ENCODE measurements around the gene VILL. TPM values are rescaled to one million over a fixed set of nuclear protein-coding genes. Genes with fewer than 3 reads are reported as not detected.
"Not testable (repeated sequence)": the region's sequence is repeated elsewhere in the genome, so short reads cannot be mapped to it uniquely, and the experiment has no call there.

Gene VILL
- total RNA-seq, 6 donors from 2014 or later, result 5.6 to 41.9 (median 19.0) TPM

DNA sequence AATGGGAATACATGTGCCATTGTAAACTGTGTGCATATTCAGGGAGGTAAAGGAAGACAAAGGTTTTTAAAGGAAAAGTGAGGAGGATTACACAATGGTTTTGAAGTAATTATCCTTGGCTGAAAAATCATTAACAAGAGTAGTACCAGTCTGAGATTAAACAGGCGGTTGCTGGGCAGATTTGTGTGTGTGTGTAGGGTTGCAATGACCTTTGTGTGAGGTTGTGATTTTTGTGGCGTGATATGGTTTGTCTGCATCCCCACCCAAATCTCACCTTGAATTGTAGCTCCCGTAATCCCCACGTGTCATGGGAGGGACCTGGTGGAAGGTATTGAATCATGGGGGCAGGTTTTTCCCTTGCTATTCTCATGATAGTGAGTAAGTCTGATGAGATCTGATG, 55.4 kb downstream of the VILL start:
- TF ChIP-seq POLR2AphosphoS5 (IDR thresholded peaks at IDR 0.05) (no peak), CTCF (IDR thresholded peaks at IDR 0.05) (no peak), POLR2A (IDR thresholded peaks at IDR 0.05) (no peak), EP300 (IDR thresholded peaks at IDR 0.05) (no peak)
- Histone ChIP-seq H3K4me1 (peaks cover 0 to 10% (median 6%) of the 10 kb centered on the region in 4 donors), H3K4me3 (no peak overlapping the region), H3K27me3 (no peaks in the 10 kb centered on the region), H3K36me3 (no peaks in the 10 kb centered on the region), H3K27ac (no peak overlapping the region), H3K9me3 (no peaks in the 10 kb centered on the region)
- WGBS, 2 donors, result 91 to 92% methylated on average over 4 of the region's 4 CpGs
- ATAC-seq (ENCODE audit: low FRiP score in 2 of 2), result no peak
- DNase-seq, result no peak

GRCh38 chr3:38046821-38047220, 56.2 kb downstream of the VILL start:
- Histone ChIP-seq H3K27ac (no peak overlapping the region), H3K36me3 (no peaks in the 10 kb centered on the region), H3K4me3 (no peak overlapping the region), H3K9me3 (no peaks in the 10 kb centered on the region), H3K27me3 (no peaks in the 10 kb centered on the region), H3K4me1 (peaks cover 0 to 10% (median 6%) of the 10 kb centered on the region in 4 donors)
- WGBS, 2 donors, result 94 to 95% methylated on average over 2 of the region's 2 CpGs
- no peak for ATAC-seq (ENCODE audit: low FRiP score in 2 of 2)
- DNase-seq, result no peak
- TF ChIP-seq POLR2A (IDR thresholded peaks at IDR 0.05) (no peak), CTCF (IDR thresholded peaks at IDR 0.05) (no peak), POLR2AphosphoS5 (IDR thresholded peaks at IDR 0.05) (no peak), EP300 (IDR thresholded peaks at IDR 0.05) (no peak)

DNA sequence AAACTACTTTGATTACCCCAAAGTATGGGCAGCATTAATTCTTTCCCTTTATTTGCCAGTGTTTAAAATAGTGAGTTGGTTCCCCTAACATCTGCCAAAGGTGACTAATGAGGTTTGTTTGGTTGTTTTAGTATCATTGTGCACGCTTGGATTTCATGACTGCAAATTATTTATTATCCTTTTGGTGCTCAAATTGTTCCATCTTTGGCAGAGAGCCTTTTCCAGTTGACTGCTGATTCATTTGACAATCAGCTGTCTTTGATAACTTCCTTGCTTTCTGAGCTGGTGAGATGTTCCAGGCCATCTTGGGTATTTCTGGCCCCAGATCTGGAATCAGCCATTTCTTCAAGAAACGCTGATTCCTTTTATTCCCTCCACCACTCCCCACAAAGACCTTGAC, 57.3 kb downstream of the VILL start:
- 73 to 76% methylated on average over 2 of the region's 2 CpGs for WGBS, 2 donors
- no peak overlapping the region for H3K4me3 ChIP-seq
- TF ChIP-seq EP300 (IDR thresholded peaks at IDR 0.05) (no peak), POLR2A (IDR thresholded peaks at IDR 0.05) (no peak)
- DNase-seq (no peak), ATAC-seq (ENCODE audit: low FRiP score in 2 of 2) (no peak)
- H3K27ac ChIP-seq, result no peak overlapping the region
- H3K27me3 ChIP-seq, result no peaks in the 10 kb centered on the region
- H3K9me3 ChIP-seq, result no peaks in the 10 kb centered on the region
- H3K36me3 ChIP-seq, result no peaks in the 10 kb centered on the region
- peaks cover 0 to 10% (median 6%) of the 10 kb centered on the region in 4 donors for H3K4me1 ChIP-seq

- H3K4me3 ChIP-seq, result no peak overlapping the region
- WGBS, 2 donors, result 71 to 85% methylated on average over 4 of the region's 4 CpGs
- DNase-seq (no peak), ATAC-seq (ENCODE audit: low FRiP score in 2 of 2) (no peak)
- H3K36me3 ChIP-seq, result no peaks in the 10 kb centered on the region
- H3K9me3 ChIP-seq, result no peaks in the 10 kb centered on the region
- H3K4me1 ChIP-seq, result peaks cover 3 to 15% (median 8%) of the 10 kb centered on the region in 4 donors
- H3K27ac ChIP-seq, result peak overlapping the region in 1 of 4 donors; percentile 30
- no peak for TF ChIP-seq CTCF (IDR thresholded peaks at IDR 0.05)
- no peak for TF ChIP-seq POLR2A (IDR thresholded peaks at IDR 0.05)
- TF ChIP-seq EP300 (IDR thresholded peaks at IDR 0.05), result no peak
- TF ChIP-seq POLR2AphosphoS5 (IDR thresholded peaks at IDR 0.05), result no peak
- H3K27me3 ChIP-seq, result no peaks in the 10 kb centered on the region
Observed at GRCh38 chr3:38049358-38050126, 59.0 kb downstream of the VILL start.

- no peaks in the 10 kb centered on the region for H3K27me3 ChIP-seq
- H3K36me3 ChIP-seq, result no peaks in the 10 kb centered on the region
- no peak overlapping the region for H3K4me3 ChIP-seq
- H3K4me1 ChIP-seq, result peaks cover 3 to 17% (median 10%) of the 10 kb centered on the region in 4 donors
- DNase-seq, result peak in 1 of 2 donors; percentile 42
- ATAC-seq (ENCODE audit: low FRiP score in 2 of 2), result no peak
- no peak overlapping the region for H3K27ac ChIP-seq
- H3K9me3 ChIP-seq, result no peaks in the 10 kb centered on the region
- WGBS, 2 donors, result 87 to 92% methylated on average over 13 of the region's 13 CpGs
- TF ChIP-seq CTCF (IDR thresholded peaks at IDR 0.05) (no peak), EP300 (IDR thresholded peaks at IDR 0.05) (no peak), POLR2AphosphoS5 (IDR thresholded peaks at IDR 0.05) (no peak), POLR2A (IDR thresholded peaks at IDR 0.05) (no peak)
Observed at GRCh38 chr3:38051131-38051530, 60.5 kb downstream of the VILL start.

GRCh38 chr3:38053286-38053685, 62.7 kb downstream of the VILL start:
- 97% methylated on average over 6 to 30 of the region's 32 CpGs for WGBS, 2 donors

GRCh38 chr3:38053813-38054498, 63.4 kb downstream of the VILL start:
- H3K9me3 ChIP-seq, result not testable (repeated sequence)

More at GRCh38 chr3:38053286-38053685, 62.7 kb downstream of the VILL start:
- not testable (repeated sequence) for ATAC-seq (ENCODE audit: low FRiP score in 2 of 2); H3K9me3 ChIP-seq; H3K27ac ChIP-seq; H3K36me3 ChIP-seq; H3K27me3 ChIP-seq; H3K4me3 ChIP-seq
- H3K4me1 ChIP-seq, result peaks cover 3 to 17% (median 10%) of the 10 kb centered on the region in 4 donors
- peak in 1 of 2 donors; percentile 56 for DNase-seq

More at GRCh38 chr3:38053813-38054498, 63.4 kb downstream of the VILL start:
- not testable (repeated sequence) for H3K4me3 ChIP-seq; H3K36me3 ChIP-seq; ATAC-seq (ENCODE audit: low FRiP score in 2 of 2); DNase-seq; H3K27me3 ChIP-seq
- peak overlapping the region in 2 of 4 donors; percentile 21 to 40 for H3K27ac ChIP-seq
- 69 to 74% methylated on average over 7 to 9 of the region's 9 CpGs for WGBS, 2 donors
- peaks cover 3 to 17% (median 10%) of the 10 kb centered on the region in 4 donors for H3K4me1 ChIP-seq

All from upper lobe of left lung (tissue), 6 donors.